ENCODE results near the gene GVQW3.

The GVQW3 gene

GRCh38 chr11:76365038-76365679 lies 16.0 kb upstream of the GVQW3 start:
- no peak for DNase-seq (ENCODE audit: low read depth)
- no peak overlapping the region for H3K4me3 ChIP-seq (ENCODE audit: low read length)
- TF ChIP-seq CTCF (IDR thresholded peaks at IDR 0.05; ENCODE audit: insufficient read depth, low read depth, low read length, missing control alignments) = no peak

- no peak for TF ChIP-seq CTCF (IDR thresholded peaks at IDR 0.05; ENCODE audit: insufficient read depth, low read depth, low read length, missing control alignments)
- DNase-seq (ENCODE audit: low read depth) = no peak
- H3K4me3 ChIP-seq (ENCODE audit: low read length) = no peak overlapping the region
These were observed 12.6 kb upstream of the GVQW3 start for GRCh38 chr11:76368490-76368889.

GRCh38 chr11:76369406-76369805 lies 11.7 kb upstream of the GVQW3 start:
- H3K4me3 ChIP-seq (ENCODE audit: low read length) = no peak overlapping the region
- no peak for TF ChIP-seq CTCF (IDR thresholded peaks at IDR 0.05; ENCODE audit: insufficient read depth, low read depth, low read length, missing control alignments)
- DNase-seq (ENCODE audit: low read depth) = no peak

- peak; percentile 89 for DNase-seq (ENCODE audit: low read depth)
- no peak for TF ChIP-seq CTCF (IDR thresholded peaks at IDR 0.05; ENCODE audit: insufficient read depth, low read depth, low read length, missing control alignments)
- H3K4me3 ChIP-seq (ENCODE audit: low read length) = no peak overlapping the region
These were observed 10.0 kb upstream of the GVQW3 start for GRCh38 chr11:76371170-76371569.

- no peak for TF ChIP-seq CTCF (IDR thresholded peaks at IDR 0.05; ENCODE audit: insufficient read depth, low read depth, low read length, missing control alignments)
- no peak for DNase-seq (ENCODE audit: low read depth)
- no peak overlapping the region for H3K4me3 ChIP-seq (ENCODE audit: low read length)
These were observed 4.2 kb upstream of the GVQW3 start for GRCh38 chr11:76376746-76377558.

- H3K4me3 ChIP-seq (ENCODE audit: low read length) = peak overlapping the region; percentile 89
- DNase-seq (ENCODE audit: low read depth) = no peak
- no peak for TF ChIP-seq CTCF (IDR thresholded peaks at IDR 0.05; ENCODE audit: insufficient read depth, low read depth, low read length, missing control alignments)
These were observed 1.3 kb upstream of the GVQW3 start for GRCh38 chr11:76379807-76380158.
